ENCODE results near the gene PTPRD.

PTPRD gene

GRCh38 chr9:9730174-9730573, 882.6 kb downstream of the PTPRD start:
- DNase-seq, result no peak

GRCh38 chr9:9729082-9729481, 883.7 kb downstream of the PTPRD start:
- no peak for DNase-seq

GRCh38 chr9:9719373-9720112, 893.3 kb downstream of the PTPRD start:
- DNase-seq, result no peak

- DNase-seq, result no peak
These were observed 894.1 kb downstream of the PTPRD start for GRCh38 chr9:9718691-9719090.

GRCh38 chr9:9679433-9679832, 933.4 kb downstream of the PTPRD start:
- DNase-seq, result no peak

- no peak for DNase-seq
These were observed 938.3 kb downstream of the PTPRD start for GRCh38 chr9:9674461-9674860.

GRCh38 chr9:9670454-9670853, 942.3 kb downstream of the PTPRD start:
- no peak for DNase-seq

- DNase-seq, result no peak
These were observed 967.8 kb downstream of the PTPRD start for GRCh38 chr9:9645006-9645405.

GRCh38 chr9:9631284-9631683, 981.5 kb downstream of the PTPRD start:
- no peak for DNase-seq

GRCh38 chr9:9625248-9625647, 987.6 kb downstream of the PTPRD start:
- no peak for DNase-seq

- no peak for DNase-seq
These were observed 989.3 kb downstream of the PTPRD start for GRCh38 chr9:9623506-9623905.

- DNase-seq, result no peak
These were observed 991.4 kb downstream of the PTPRD start for GRCh38 chr9:9621355-9621940.

- no peak for DNase-seq
These were observed 992.1 kb downstream of the PTPRD start for GRCh38 chr9:9620736-9621135.

GRCh38 chr9:9615086-9615485, 997.7 kb downstream of the PTPRD start:
- no peak for DNase-seq

GRCh38 chr9:9614607-9615006, 998.2 kb downstream of the PTPRD start:
- no peak for DNase-seq

GRCh38 chr9:9612755-9613154, 1000.0 kb downstream of the PTPRD start:
- DNase-seq, result no peak

GRCh38 chr9:9612270-9612669, 1000.5 kb downstream of the PTPRD start:
- DNase-seq, result peak; percentile 78

GRCh38 chr9:9605681-9606080, 1007.1 kb downstream of the PTPRD start:
- no peak for DNase-seq

GRCh38 chr9:9603345-9603744, 1009.5 kb downstream of the PTPRD start:
- no peak for DNase-seq

GRCh38 chr9:9598723-9599122, 1014.1 kb downstream of the PTPRD start:
- DNase-seq, result no peak

GRCh38 chr9:9592104-9592503, 1020.7 kb downstream of the PTPRD start:
- DNase-seq, result no peak

GRCh38 chr9:9585920-9586319, 1026.9 kb downstream of the PTPRD start:
- no peak for DNase-seq

GRCh38 chr9:9574080-9574479, 1038.7 kb downstream of the PTPRD start:
- no peak for DNase-seq

- no peak for DNase-seq
These were observed 1047.1 kb downstream of the PTPRD start for GRCh38 chr9:9565700-9566099.

GRCh38 chr9:9563817-9564216, 1049.0 kb downstream of the PTPRD start:
- DNase-seq, result no peak
